ENCODE measurements around the gene RNASE8.

Gene RNASE8

GRCh38 chr14:21084998-21085853 lies 27.6 kb downstream of the RNASE8 start:
- TF ChIP-seq CTCF (IDR thresholded peaks at IDR 0.05) (no peak), ZFX (IDR thresholded peaks at IDR 0.05; ENCODE audit: borderline replicate concordance) (no peak)
- peak overlapping the region; percentile 34; the same call in 1 of the 2 replicates for H3K27ac ChIP-seq

GRCh38 chr14:21086908-21087293 lies 29.3 kb downstream of the RNASE8 start:
- H3K27ac ChIP-seq: no peak overlapping the region
- no peak for TF ChIP-seq ZFX (IDR thresholded peaks at IDR 0.05; ENCODE audit: borderline replicate concordance)
- TF ChIP-seq CTCF (IDR thresholded peaks at IDR 0.05): no peak

- no peak overlapping the region for H3K27ac ChIP-seq
These were observed 29.9 kb downstream of the RNASE8 start for GRCh38 chr14:21087294-21088091.

GRCh38 chr14:21088687-21089086 lies 31.1 kb downstream of the RNASE8 start:
- TF ChIP-seq CTCF (IDR thresholded peaks at IDR 0.05) (no peak), ZFX (IDR thresholded peaks at IDR 0.05; ENCODE audit: borderline replicate concordance) (no peak)
- H3K27ac ChIP-seq: no peak overlapping the region

More at GRCh38 chr14:21087294-21088091, 29.9 kb downstream of the RNASE8 start:
- no peak for TF ChIP-seq CTCF (IDR thresholded peaks at IDR 0.05)
- no peak for TF ChIP-seq ZFX (IDR thresholded peaks at IDR 0.05; ENCODE audit: borderline replicate concordance)

DNA sequence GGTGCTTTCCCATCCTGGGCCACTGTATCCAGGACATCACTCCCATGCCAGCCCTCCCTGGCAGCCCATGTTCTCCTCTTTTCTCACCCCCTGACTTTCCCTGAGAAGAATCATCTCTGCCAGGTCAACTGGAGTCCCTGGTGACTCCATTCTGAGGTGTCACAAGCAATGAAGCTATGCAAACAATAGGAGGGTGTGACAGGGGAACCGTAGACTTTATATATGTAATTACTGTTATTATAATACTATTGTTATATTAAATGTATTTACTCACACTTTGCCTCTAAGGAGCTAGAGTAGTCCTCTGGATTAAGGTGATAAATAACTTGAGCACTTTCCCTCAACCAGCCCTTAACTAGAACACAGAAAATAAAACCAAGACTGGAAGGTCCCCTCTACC lies 31.6 kb downstream of the RNASE8 start:
- TF ChIP-seq CTCF (IDR thresholded peaks at IDR 0.05) (no peak), ZFX (IDR thresholded peaks at IDR 0.05; ENCODE audit: borderline replicate concordance) (no peak)
- H3K27ac ChIP-seq: no peak overlapping the region

- TF ChIP-seq ZFX (IDR thresholded peaks at IDR 0.05; ENCODE audit: borderline replicate concordance) (no peak), CTCF (IDR thresholded peaks at IDR 0.05) (no peak)
- no peak overlapping the region for H3K27ac ChIP-seq
These were observed 32.2 kb downstream of the RNASE8 start for GRCh38 chr14:21089877-21090193.
